HG03432 (cell line): ENCODE measurements around the gene DYDC2.
"Not testable (repeated sequence)": the region's sequence is repeated elsewhere in the genome, so short reads cannot be mapped to it uniquely, and the experiment has no call there.

Source experiments
- ATAC-seq: cut with Tn5 transposase; IDR thresholded peaks from one replicate; pipeline ENCODE4 v1.9.1; 2021; ENCODE audit warnings: mild to moderate bottlenecking, moderate library complexity; ENCODE audit not compliant: unreplicated experiment

DYDC2 gene

GRCh38 chr10:80356563-80356988 lies at the start of gene DYDC2, which contains the start of gene DYDC1:
Gene DYDC2, plus strand, starts transcription at chr10:80356781. Its CDS starts 5,663 bp downstream, at chr10:80362444.
Gene DYDC1, minus strand, starts transcription at chr10:80356755. Its CDS starts 4,154 bp downstream, at chr10:80352601.
- peak; percentile 84 for ATAC-seq

- ATAC-seq = no peak
Observed at GRCh38 chr10:80313523-80313922, 43.1 kb upstream of the DYDC2 start.

- ATAC-seq = no peak
Observed at GRCh38 chr10:80315391-80315790, 41.2 kb upstream of the DYDC2 start.

GRCh38 chr10:80318742-80319141 lies 37.8 kb upstream of the DYDC2 start:
- no peak for ATAC-seq

- no peak for ATAC-seq
Observed at GRCh38 chr10:80319318-80319717, 37.3 kb upstream of the DYDC2 start.

GRCh38 chr10:80319725-80320290 lies 36.8 kb upstream of the DYDC2 start:
- no peak for ATAC-seq

- ATAC-seq = no peak
Observed at GRCh38 chr10:80320377-80320776, 36.2 kb upstream of the DYDC2 start.

GRCh38 chr10:80321183-80321582 lies 35.4 kb upstream of the DYDC2 start:
- ATAC-seq = no peak

- ATAC-seq = no peak
Observed at GRCh38 chr10:80322158-80322557, 34.4 kb upstream of the DYDC2 start.

GRCh38 chr10:80322711-80323110 lies 33.9 kb upstream of the DYDC2 start:
- ATAC-seq = no peak

GRCh38 chr10:80323311-80323710 lies 33.3 kb upstream of the DYDC2 start:
- no peak for ATAC-seq

- peak; percentile 71 for ATAC-seq
Observed at GRCh38 chr10:80324086-80324485, 32.5 kb upstream of the DYDC2 start.

GRCh38 chr10:80324891-80325364 lies 31.7 kb upstream of the DYDC2 start:
- no peak for ATAC-seq

- ATAC-seq = no peak
Observed at GRCh38 chr10:80333983-80334382, 22.6 kb upstream of the DYDC2 start.

GRCh38 chr10:80344276-80344675 lies 12.3 kb upstream of the DYDC2 start:
- ATAC-seq = no peak

GRCh38 chr10:80344912-80345311 lies 11.7 kb upstream of the DYDC2 start:
- ATAC-seq = no peak

GRCh38 chr10:80350251-80350650 lies 6.3 kb upstream of the DYDC2 start:
- ATAC-seq = no peak

- no peak for ATAC-seq
Observed at GRCh38 chr10:80351220-80351619, 5.4 kb upstream of the DYDC2 start.

GRCh38 chr10:80356989-80357850 lies 639 bp downstream of the DYDC2 start:
- ATAC-seq = no peak

GRCh38 chr10:80357851-80358125 lies 1.2 kb downstream of the DYDC2 start:
- ATAC-seq = no peak

- ATAC-seq = not testable (repeated sequence)
Observed at GRCh38 chr10:80358925-80359324, 2.3 kb downstream of the DYDC2 start.

- ATAC-seq = no peak
Observed at GRCh38 chr10:80359644-80360043, 3.1 kb downstream of the DYDC2 start.
